AG09309 (cell line): Measurements from ENCODE around the gene ZNF555.

Experiments used
- DNase-seq: peaks from one replicate; pipeline ENCODE4 v3.0.0-alpha.2; 2010; ENCODE audit warnings: low read depth
- H3K4me3 ChIP-seq: 2 replicates; pipeline ENCODE4 v1.5.1; 2011; ENCODE audit warnings: mild to moderate bottlenecking, low read depth, low read length, moderate library complexity; ENCODE audit not compliant: control insufficient read depth
- TF ChIP-seq, protein P1 (sequence below): IDR thresholded peaks from 2 replicates; pipeline ENCODE4 v1.5.1; 2011; ENCODE audit warnings: mild to moderate bottlenecking, low read depth, low read length, inconsistent platforms; ENCODE audit not compliant: insufficient read depth, control insufficient read depth; ENCODE audit errors: missing control alignments

ZNF555 gene

DNA sequence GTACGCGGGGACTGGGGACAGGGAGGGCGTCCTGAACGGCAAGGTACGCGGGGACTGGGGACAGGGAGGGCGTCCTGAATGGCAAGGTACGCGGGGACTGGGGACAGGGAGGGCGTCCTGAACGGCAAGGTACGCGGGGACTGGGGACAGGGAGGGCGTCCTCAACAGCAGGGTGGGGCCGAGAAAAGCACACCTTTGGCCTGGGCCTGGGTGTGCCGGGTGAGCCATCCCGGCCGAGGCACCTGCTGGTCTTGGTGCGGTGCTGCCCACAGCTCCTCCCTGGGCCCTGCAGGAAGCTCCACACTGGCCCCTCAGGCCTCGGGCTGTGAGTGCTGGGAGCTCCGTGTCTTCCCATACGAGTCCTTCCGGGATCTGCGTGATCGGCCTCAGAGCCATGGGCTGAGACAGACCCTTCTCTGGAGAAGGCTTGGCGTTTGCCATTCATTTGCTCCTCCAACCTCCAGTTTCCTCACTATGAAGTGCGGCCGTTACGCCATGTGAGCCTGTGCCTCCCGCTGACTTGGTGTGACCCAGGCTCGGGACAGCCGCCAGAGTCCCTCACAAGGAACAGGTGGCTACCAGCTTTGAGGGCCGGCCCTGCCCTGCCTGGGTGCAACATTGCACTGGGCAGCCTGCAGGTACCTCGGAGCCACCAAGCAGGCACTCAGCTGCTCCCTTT is 29.4 kb upstream of the ZNF555 start:
- DNase-seq, result no peak
- H3K4me3 ChIP-seq, result no peak overlapping the region
- TF ChIP-seq, protein P1, sequence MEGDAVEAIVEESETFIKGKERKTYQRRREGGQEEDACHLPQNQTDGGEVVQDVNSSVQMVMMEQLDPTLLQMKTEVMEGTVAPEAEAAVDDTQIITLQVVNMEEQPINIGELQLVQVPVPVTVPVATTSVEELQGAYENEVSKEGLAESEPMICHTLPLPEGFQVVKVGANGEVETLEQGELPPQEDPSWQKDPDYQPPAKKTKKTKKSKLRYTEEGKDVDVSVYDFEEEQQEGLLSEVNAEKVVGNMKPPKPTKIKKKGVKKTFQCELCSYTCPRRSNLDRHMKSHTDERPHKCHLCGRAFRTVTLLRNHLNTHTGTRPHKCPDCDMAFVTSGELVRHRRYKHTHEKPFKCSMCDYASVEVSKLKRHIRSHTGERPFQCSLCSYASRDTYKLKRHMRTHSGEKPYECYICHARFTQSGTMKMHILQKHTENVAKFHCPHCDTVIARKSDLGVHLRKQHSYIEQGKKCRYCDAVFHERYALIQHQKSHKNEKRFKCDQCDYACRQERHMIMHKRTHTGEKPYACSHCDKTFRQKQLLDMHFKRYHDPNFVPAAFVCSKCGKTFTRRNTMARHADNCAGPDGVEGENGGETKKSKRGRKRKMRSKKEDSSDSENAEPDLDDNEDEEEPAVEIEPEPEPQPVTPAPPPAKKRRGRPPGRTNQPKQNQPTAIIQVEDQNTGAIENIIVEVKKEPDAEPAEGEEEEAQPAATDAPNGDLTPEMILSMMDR, result no peak

DNA sequence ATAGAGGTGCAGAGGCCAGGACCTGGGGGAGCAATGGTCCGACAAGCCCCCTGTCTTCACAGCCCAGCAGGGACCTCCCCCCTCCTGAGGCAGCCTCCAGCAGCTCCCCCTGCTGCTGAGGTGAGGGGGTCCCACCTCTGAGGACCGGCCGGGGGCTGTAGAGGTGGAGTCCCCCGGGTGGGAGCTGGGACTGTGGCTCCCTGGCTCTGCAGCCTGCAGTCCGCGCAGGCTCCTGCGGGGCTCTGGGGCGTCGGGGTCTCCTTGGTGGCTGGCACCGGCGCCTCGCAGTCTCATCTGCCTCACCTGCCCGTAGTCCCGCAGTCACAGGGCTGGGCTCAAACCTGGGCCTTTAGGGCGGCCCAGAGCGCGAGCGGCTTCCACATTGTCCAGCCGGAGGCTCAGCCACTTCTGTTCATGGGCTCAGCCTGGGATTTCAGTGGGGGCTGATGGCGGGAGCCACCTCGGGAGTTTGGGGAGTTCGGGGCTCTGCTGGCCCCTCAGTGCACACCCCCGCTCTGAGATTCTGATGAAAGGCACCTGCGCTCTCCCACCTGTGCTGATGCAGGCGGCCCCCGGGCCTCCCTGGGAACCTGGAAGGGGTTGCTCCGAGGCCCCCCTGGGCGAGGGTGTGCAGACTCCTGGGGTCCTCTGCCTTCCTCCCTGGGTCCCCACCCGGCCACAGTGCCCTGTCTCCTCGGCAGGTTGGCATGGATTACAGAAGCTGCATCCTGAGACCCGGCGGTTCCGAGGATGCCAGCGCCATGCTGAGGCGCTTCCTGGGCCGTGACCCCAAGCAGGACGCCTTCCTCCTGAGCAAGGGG is 28.7 kb upstream of the ZNF555 start:
- TF ChIP-seq, protein P1, result no peak
- H3K4me3 ChIP-seq, result no peak overlapping the region
- no peak for DNase-seq

DNA sequence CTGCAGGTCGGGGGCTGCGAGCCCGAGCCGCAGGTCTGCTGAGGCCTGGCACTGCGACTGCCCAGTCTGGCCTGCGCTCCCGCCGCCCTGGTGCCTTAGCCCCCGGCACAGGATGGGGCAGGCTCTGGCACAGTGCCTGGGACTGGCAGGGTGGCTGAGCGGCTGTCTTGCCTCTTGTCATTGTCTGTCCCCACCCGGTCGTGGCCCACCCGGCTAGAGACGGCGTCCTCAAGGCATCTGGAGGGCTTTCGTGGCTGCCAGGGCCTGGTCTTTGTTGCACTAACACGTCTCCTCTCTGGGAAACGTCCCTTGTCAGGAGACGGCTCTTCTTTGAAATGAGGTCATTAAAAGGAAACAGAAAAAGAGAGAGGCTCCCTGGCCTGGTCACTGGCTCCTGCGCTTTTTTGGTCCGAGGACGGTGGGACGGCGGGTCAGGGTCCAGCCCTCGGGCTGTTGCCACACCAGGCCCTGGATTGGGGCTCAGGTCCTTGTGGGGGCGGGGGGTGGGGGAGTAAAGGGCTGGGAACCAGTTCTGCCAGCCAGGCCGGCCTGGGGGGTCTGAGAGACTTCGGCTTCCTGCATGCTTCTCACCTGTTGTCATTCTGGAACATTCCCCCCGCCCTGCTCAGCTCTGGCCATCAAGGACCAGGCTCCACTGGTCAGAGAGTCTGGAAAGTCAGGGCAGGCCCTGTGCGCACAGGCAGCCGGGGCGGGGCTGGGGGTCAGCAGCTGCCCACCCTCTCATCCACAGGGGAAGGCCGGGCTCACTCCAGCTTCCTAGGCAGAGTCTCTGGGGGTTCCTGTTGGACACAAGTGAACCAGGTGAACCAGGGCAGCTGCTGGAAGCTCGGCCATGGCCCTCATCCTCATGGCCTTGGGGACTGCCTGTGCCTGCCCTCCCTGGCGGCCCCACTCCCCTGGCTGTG is 27.8 kb upstream of the ZNF555 start:
- TF ChIP-seq, protein P1, result no peak
- no peak overlapping the region for H3K4me3 ChIP-seq
- no peak for DNase-seq

DNA sequence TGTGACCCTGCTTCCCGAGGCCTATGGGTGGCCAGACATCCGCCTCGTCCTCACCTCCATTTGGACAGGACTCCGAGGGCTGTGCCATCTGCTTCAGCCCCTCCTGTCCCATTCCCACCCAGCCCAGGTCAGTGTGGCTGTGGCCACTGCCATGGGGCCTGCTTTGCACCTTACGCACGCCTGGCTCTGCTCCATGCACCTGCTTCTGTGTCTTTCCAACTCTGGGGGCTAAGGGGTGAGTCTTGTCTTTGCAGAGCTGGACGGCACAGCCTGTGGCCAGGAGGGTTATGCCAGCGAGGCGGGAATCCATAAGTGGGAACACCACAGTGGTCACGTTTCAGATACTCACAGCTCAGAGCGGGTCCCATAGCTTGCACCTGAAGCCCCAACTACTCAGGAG is 26.8 kb upstream of the ZNF555 start:
- H3K4me3 ChIP-seq, result no peak overlapping the region
- TF ChIP-seq, protein P1, result no peak
- DNase-seq, result no peak

DNA sequence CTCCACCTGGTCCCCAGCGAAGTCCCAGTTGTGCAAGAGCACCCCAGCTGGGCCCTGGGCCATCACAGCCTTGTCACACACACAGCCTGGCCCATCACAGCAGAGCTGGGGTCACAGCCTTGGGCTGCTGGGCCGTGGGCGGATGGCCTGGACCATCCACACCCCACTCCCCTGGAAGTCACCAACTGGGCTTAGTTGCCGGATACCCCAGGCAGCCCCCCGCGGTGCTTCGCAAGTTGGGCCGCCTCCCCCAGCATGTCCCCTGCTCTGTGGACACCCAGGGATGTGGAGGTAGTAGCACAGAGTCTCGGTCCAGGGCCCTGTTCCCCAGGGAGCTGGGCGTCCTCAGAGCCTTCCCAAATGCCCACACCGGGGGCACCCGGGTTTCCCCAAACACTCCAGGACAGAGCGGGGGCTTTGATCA is 26.1 kb upstream of the ZNF555 start:
- TF ChIP-seq, protein P1, result no peak

DNA sequence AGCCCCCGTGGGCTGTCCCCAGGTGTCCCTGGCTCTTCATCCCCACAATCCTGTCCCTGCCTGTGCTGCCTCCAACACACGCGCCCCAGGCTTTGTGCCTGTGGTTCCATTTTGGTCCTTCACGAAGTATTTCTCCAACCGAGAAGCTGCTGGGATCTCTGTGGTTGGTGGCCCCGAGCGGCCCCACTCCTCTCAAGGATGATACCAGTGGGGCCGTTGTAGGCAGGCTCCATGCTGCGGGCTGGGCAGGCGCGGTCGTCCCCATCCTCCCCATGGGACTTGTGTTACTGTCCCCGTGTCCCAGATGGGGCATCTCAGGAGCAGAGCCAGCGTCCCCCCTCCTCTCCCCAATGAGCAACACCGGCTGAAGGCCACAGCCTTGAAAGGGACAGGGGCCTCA is 25.4 kb upstream of the ZNF555 start:
- H3K4me3 ChIP-seq, result no peak overlapping the region
- DNase-seq, result no peak
- TF ChIP-seq, protein P1, result no peak

More for the DNA sequence above, 26.1 kb upstream of the ZNF555 start:
- DNase-seq, result no peak
- H3K4me3 ChIP-seq, result no peak overlapping the region
